ENCODE results near the gene FCRLB. TPM values are rescaled to one million over a fixed set of nuclear protein-coding genes. Genes with fewer than 3 reads are reported as not detected.

FCRLB gene
- total RNA-seq, 3 donors from 2014 or later: 0.15 to 1.1 (median 0.33) TPM

- Histone ChIP-seq H3K36me3 (no peaks in the 10 kb centered on the region), H3K9me3 (no peaks in the 10 kb centered on the region), H3K4me1 (no peaks in the 10 kb centered on the region), H3K4me3 (no peak overlapping the region), H3K27me3 (no peaks in the 10 kb centered on the region), H3K27ac (no peak overlapping the region)
- TF ChIP-seq POLR2AphosphoS5 (IDR thresholded peaks at IDR 0.05) (no peak), POLR2A (IDR thresholded peaks at IDR 0.05) (no peak), CTCF (IDR thresholded peaks at IDR 0.05) (no peak)
- DNase-seq (ENCODE audit: low spot score in 2 of 2): no peak
- intact Hi-C loops (cut with DNase I; ENCODE audit: low total_unique reads): no loop called here
Measured at GRCh38 chr1:161772397-161772796, 51.1 kb downstream of the FCRLB start.

GRCh38 chr1:161773791-161774190 is 52.4 kb downstream of the FCRLB start:
- Histone ChIP-seq H3K36me3 (no peaks in the 10 kb centered on the region), H3K27me3 (no peaks in the 10 kb centered on the region), H3K4me1 (no peaks in the 10 kb centered on the region), H3K4me3 (no peak overlapping the region), H3K27ac (no peak overlapping the region), H3K9me3 (no peaks in the 10 kb centered on the region)
- no peak for TF ChIP-seq POLR2A (IDR thresholded peaks at IDR 0.05)
- no peak for DNase-seq (ENCODE audit: low spot score in 2 of 2)
- intact Hi-C loops (cut with DNase I; ENCODE audit: low total_unique reads): no loop called here

- no peak for DNase-seq (ENCODE audit: low spot score in 2 of 2)
- no peaks in the 10 kb centered on the region for H3K36me3 ChIP-seq
- H3K27ac ChIP-seq: no peak overlapping the region
- no peaks in the 10 kb centered on the region for H3K27me3 ChIP-seq
- TF ChIP-seq POLR2AphosphoS5 (IDR thresholded peaks at IDR 0.05): no peak
- TF ChIP-seq POLR2A (IDR thresholded peaks at IDR 0.05): no peak
- TF ChIP-seq CTCF (IDR thresholded peaks at IDR 0.05): no peak
- no peaks in the 10 kb centered on the region for H3K4me1 ChIP-seq
- H3K4me3 ChIP-seq: no peak overlapping the region
- H3K9me3 ChIP-seq: no peaks in the 10 kb centered on the region
- intact Hi-C loops (cut with DNase I; ENCODE audit: low total_unique reads): no loop called here
Measured at GRCh38 chr1:161777261-161777660, 55.9 kb downstream of the FCRLB start.

Other genes with a start within 250 kb of the FCRLB start
- 10 to 100 TPM; 33.1 to 70.6 (median 48.4) TPM for gene FCGR2A, start 216.1 kb upstream of the FCRLB start, total RNA-seq
- 10 to 100 TPM in 1 of 3 donors, 1 to 10 TPM in 2; 1.3 to 17.1 (median 5.3) TPM for gene HSPA6, start 197.0 kb upstream of the FCRLB start, total RNA-seq
- gene FCGR3A, start 171.7 kb upstream of the FCRLB start, total RNA-seq: 10 to 100 TPM in 2 of 3 donors, 1 to 10 TPM in 1; 8.6 to 23.9 (median 12.9) TPM
- gene FCGR3B, start 90.4 kb upstream of the FCRLB start, total RNA-seq: 1 to 10 TPM in 2 of 3 donors, under 1 TPM in 1; 0.32 to 3.9 (median 3.8) TPM
- gene FCGR2B, start 58.4 kb upstream of the FCRLB start, total RNA-seq: 100 to 1,000 TPM in 1 of 3 donors, 10 to 100 TPM in 1, 1 to 10 TPM in 1; 5.6 to 124 (median 40.0) TPM
- gene FCRLA, start 14.3 kb upstream of the FCRLB start, total RNA-seq: under 1 TPM in 1 of 3 donors, not detected in 2; 0.15 TPM
- 10 to 100 TPM; 14.6 to 44.9 (median 36.1) TPM for gene DUSP12, start 28.2 kb downstream of the FCRLB start, total RNA-seq
- 10 to 100 TPM; 31.0 to 56.1 (median 34.1) TPM for gene ATF6, start 44.8 kb downstream of the FCRLB start, total RNA-seq

Measured in breast epithelium (tissue), 4 donors.